Activated CD8-positive, alpha-beta memory T cell treated with anti-CD3 and anti-CD28 coated beads, Interleukin-2, amount 10 ng/mL, durations not matched to agents 7 days and 5 days (primary cell): Measurements from ENCODE around the gene BRD7. TPM values are rescaled to one million over a fixed set of nuclear protein-coding genes. Genes with fewer than 3 reads are reported as not detected.

Experiments
- ATAC-seq: fragments of 150-1000 bp; cut with Tn5 transposase; one replicate; pipeline ENCODE4 v1.10.0; 2021; ENCODE audit warnings: moderate library complexity
- CTCF ChIA-PET: fragments of 350-600 bp; sonication (Branson Sonifier 250); formaldehyde crosslinking; loops from one replicate; lab custom pipeline; 2021; ENCODE audit warnings: antibody characterized with exemption; lab: Charles Lee
- DNase-seq: peaks from one replicate; pipeline ENCODE4 v3.0.0-alpha.2; 2020
- H3K27ac Mint-ChIP-seq: one replicate; pipeline ENCODE4 v1.8.0; 2021; ENCODE audit warnings: mild to moderate bottlenecking, mixed read lengths
- H3K27me3 Mint-ChIP-seq: one replicate; pipeline ENCODE4 v1.8.0; 2021; ENCODE audit warnings: mixed read lengths
- H3K36me3 Mint-ChIP-seq: one replicate; pipeline ENCODE4 v1.8.0; 2021; ENCODE audit warnings: mild to moderate bottlenecking, mixed read lengths
- H3K4me1 Mint-ChIP-seq: one replicate; pipeline ENCODE4 v1.8.0; 2021; ENCODE audit warnings: mixed read lengths
- H3K4me3 Mint-ChIP-seq: one replicate; pipeline ENCODE4 v1.8.0; 2021; ENCODE audit warnings: mild to moderate bottlenecking, moderate library complexity, mixed read lengths
- H3K9me3 Mint-ChIP-seq: one replicate; pipeline ENCODE4 v1.8.0; 2022; ENCODE audit warnings: low read depth, mixed read lengths
- total RNA-seq, 2 experiments: library from RNA; stranded (reverse); gene quantifications; one replicate each; pipeline ENCODE4 v1.2.3, GENCODE V29; 2021

BRD7 gene
- total RNA-seq, 2 experiments from 2014 or later: 85.0 to 102 TPM

GRCh38 chr16:50309527-50310307, 59.1 kb downstream of the BRD7 start:
- no peaks in the 10 kb centered on the region for H3K9me3 Mint-ChIP-seq
- peak; percentile 36 for DNase-seq

GRCh38 chr16:50309156-50309526, 59.6 kb downstream of the BRD7 start:
- H3K27ac Mint-ChIP-seq: no peak overlapping the region
- ATAC-seq (no peak), DNase-seq (peak; percentile 38)
- peaks cover 30% of the 10 kb centered on the region for H3K36me3 Mint-ChIP-seq
- peaks cover 12% of the 10 kb centered on the region for H3K4me1 Mint-ChIP-seq
- H3K9me3 Mint-ChIP-seq: no peaks in the 10 kb centered on the region
- CTCF ChIA-PET: no interaction called here
- H3K27me3 Mint-ChIP-seq: no peaks in the 10 kb centered on the region
- no peak overlapping the region for H3K4me3 Mint-ChIP-seq

More at GRCh38 chr16:50309527-50310307, 59.1 kb downstream of the BRD7 start:
- Mint-ChIP-seq H3K27me3 (no peaks in the 10 kb centered on the region), H3K4me3 (no peak overlapping the region), H3K27ac (peak overlapping the region; percentile 42), H3K4me1 (peaks cover 12% of the 10 kb centered on the region), H3K36me3 (peaks cover 30% of the 10 kb centered on the region)
- CTCF ChIA-PET: interaction anchor here (1.4 kb wide), 1 partner anchor 42 kb away, joined by 4 read pairs; no protein-coding TSS in a partner anchor
- ATAC-seq: no peak

GRCh38 chr16:50308237-50308965, 60.4 kb downstream of the BRD7 start:
- CTCF ChIA-PET: no interaction called here
- H3K27ac Mint-ChIP-seq: no peak overlapping the region
- no peak overlapping the region for H3K4me3 Mint-ChIP-seq
- ATAC-seq: no peak
- H3K9me3 Mint-ChIP-seq: no peaks in the 10 kb centered on the region
- no peaks in the 10 kb centered on the region for H3K27me3 Mint-ChIP-seq
- H3K4me1 Mint-ChIP-seq: peaks cover 5% of the 10 kb centered on the region
- DNase-seq: peak; percentile 39
- H3K36me3 Mint-ChIP-seq: peaks cover 26% of the 10 kb centered on the region

GRCh38 chr16:50306287-50306686, 62.5 kb downstream of the BRD7 start:
- CTCF ChIA-PET: interaction anchor here (0.6 kb wide), 1 partner anchor 492 kb away, joined by 3 read pairs; no protein-coding TSS in a partner anchor
- Mint-ChIP-seq H3K27me3 (no peaks in the 10 kb centered on the region), H3K4me3 (no peak overlapping the region), H3K4me1 (no peaks in the 10 kb centered on the region), H3K9me3 (no peaks in the 10 kb centered on the region), H3K36me3 (peaks cover 15% of the 10 kb centered on the region), H3K27ac (no peak overlapping the region)
- no peak for ATAC-seq
- DNase-seq: no peak

- CTCF ChIA-PET: no interaction called here
- no peaks in the 10 kb centered on the region for H3K9me3 Mint-ChIP-seq
- no peak overlapping the region for H3K4me3 Mint-ChIP-seq
- no peaks in the 10 kb centered on the region for H3K4me1 Mint-ChIP-seq
- peaks cover 18% of the 10 kb centered on the region for H3K36me3 Mint-ChIP-seq
- DNase-seq (no peak), ATAC-seq (no peak)
- no peak overlapping the region for H3K27ac Mint-ChIP-seq
- no peaks in the 10 kb centered on the region for H3K27me3 Mint-ChIP-seq
Measured at GRCh38 chr16:50305441-50306061, 63.2 kb downstream of the BRD7 start.

- H3K36me3 Mint-ChIP-seq: peaks cover 16% of the 10 kb centered on the region
- H3K27me3 Mint-ChIP-seq: no peaks in the 10 kb centered on the region
- H3K4me1 Mint-ChIP-seq: no peaks in the 10 kb centered on the region
- H3K9me3 Mint-ChIP-seq: no peaks in the 10 kb centered on the region
- H3K27ac Mint-ChIP-seq: no peak overlapping the region
- no peak for DNase-seq
- CTCF ChIA-PET: interaction anchor here (0.6 kb wide), 1 partner anchor 10 kb away, joined by 3 read pairs; no protein-coding TSS in a partner anchor
- no peak overlapping the region for H3K4me3 Mint-ChIP-seq
- ATAC-seq: no peak
Measured at GRCh38 chr16:50304467-50305440, 64.0 kb downstream of the BRD7 start.

GRCh38 chr16:50303605-50304466, 65.0 kb downstream of the BRD7 start:
- no peaks in the 10 kb centered on the region for H3K4me1 Mint-ChIP-seq
- H3K27ac Mint-ChIP-seq: no peak overlapping the region
- no peak overlapping the region for H3K4me3 Mint-ChIP-seq
- peaks cover 16% of the 10 kb centered on the region for H3K36me3 Mint-ChIP-seq
- ATAC-seq (no peak), DNase-seq (no peak)
- H3K27me3 Mint-ChIP-seq: no peaks in the 10 kb centered on the region
- CTCF ChIA-PET: no interaction called here
- H3K9me3 Mint-ChIP-seq: no peaks in the 10 kb centered on the region

- CTCF ChIA-PET: no interaction called here
- H3K27ac Mint-ChIP-seq: no peak overlapping the region
Measured at GRCh38 chr16:50303041-50303604, 65.7 kb downstream of the BRD7 start.

GRCh38 chr16:50302472-50303005, 66.2 kb downstream of the BRD7 start:
- Mint-ChIP-seq H3K4me3 (no peak overlapping the region), H3K4me1 (no peaks in the 10 kb centered on the region), H3K36me3 (peaks cover 14% of the 10 kb centered on the region), H3K27me3 (no peaks in the 10 kb centered on the region), H3K27ac (no peak overlapping the region), H3K9me3 (no peaks in the 10 kb centered on the region)
- DNase-seq (no peak), ATAC-seq (no peak)
- CTCF ChIA-PET: interaction anchor here (0.6 kb wide), 1 partner anchor 280 kb away, joined by 4 read pairs; no protein-coding TSS in a partner anchor

More at GRCh38 chr16:50303041-50303604, 65.7 kb downstream of the BRD7 start:
- Mint-ChIP-seq H3K9me3 (no peaks in the 10 kb centered on the region), H3K4me1 (no peaks in the 10 kb centered on the region), H3K27me3 (no peaks in the 10 kb centered on the region), H3K4me3 (no peak overlapping the region), H3K36me3 (peaks cover 16% of the 10 kb centered on the region)
- ATAC-seq (no peak), DNase-seq (no peak)

GRCh38 chr16:50301626-50302471, 66.9 kb downstream of the BRD7 start:
- CTCF ChIA-PET: interaction anchor here (0.6 kb wide), 1 partner anchor 279 kb away, joined by 4 read pairs; no protein-coding TSS in a partner anchor
- H3K36me3 Mint-ChIP-seq: peaks cover 9% of the 10 kb centered on the region

More at GRCh38 chr16:50301626-50302471, 66.9 kb downstream of the BRD7 start:
- DNase-seq (no peak), ATAC-seq (no peak)
- no peak overlapping the region for H3K27ac Mint-ChIP-seq
- H3K27me3 Mint-ChIP-seq: no peaks in the 10 kb centered on the region
- no peak overlapping the region for H3K4me3 Mint-ChIP-seq
- no peaks in the 10 kb centered on the region for H3K9me3 Mint-ChIP-seq
- H3K4me1 Mint-ChIP-seq: no peaks in the 10 kb centered on the region
